Eye (tissue), 1 donor: ENCODE data around the gene LDB3.

Experiments used
- DNase-seq: peaks from one replicate; pipeline ENCODE4 v3.0.0-alpha.2; 2015

LDB3 gene

GRCh38 chr10:86769991-86770390 is 101.7 kb downstream of the LDB3 start:
- no peak for DNase-seq

GRCh38 chr10:86770412-86770960 is 102.2 kb downstream of the LDB3 start:
- DNase-seq, result no peak

GRCh38 chr10:86773498-86773897 is 105.2 kb downstream of the LDB3 start:
- no peak for DNase-seq

- no peak for DNase-seq
These were observed 107.0 kb downstream of the LDB3 start for GRCh38 chr10:86775056-86775869.

GRCh38 chr10:86775870-86776180 is 107.5 kb downstream of the LDB3 start:
- DNase-seq, result no peak

GRCh38 chr10:86779220-86780017 is 111.1 kb downstream of the LDB3 start:
- no peak for DNase-seq

GRCh38 chr10:86782701-86783418 is 114.5 kb downstream of the LDB3 start:
- no peak for DNase-seq

GRCh38 chr10:86785037-86785436 is 116.7 kb downstream of the LDB3 start:
- no peak for DNase-seq
